Mucosa of descending colon (tissue), 3 donors: Measurements from ENCODE around the gene TOPBP1. TPM values are rescaled to one million over a fixed set of nuclear protein-coding genes. Genes with fewer than 3 reads are reported as not detected.

Experiments used
- ATAC-seq: fragments of 200-7000 bp; cut with Tn5 transposase; one replicate; pipeline ENCODE4 v1.9.1; 2020; ENCODE audit warnings: mild to moderate bottlenecking, moderate library complexity
- DNase-seq, 3 donors: peaks; one replicate each; pipeline ENCODE4 v3.0.0-alpha.2; 2020
- H3K36me3 ChIP-seq: fragments of 200-600 bp; one replicate; pipeline ENCODE4 v1.8.0; 2021; ENCODE audit warnings: low read depth, mild to moderate bottlenecking
- H3K4me1 ChIP-seq: fragments of 200-600 bp; one replicate; pipeline ENCODE4 v1.8.0; 2021; ENCODE audit warnings: low read depth, mild to moderate bottlenecking
- H3K4me3 ChIP-seq: fragments of 200-600 bp; one replicate; pipeline ENCODE4 v1.8.0; 2021; ENCODE audit warnings: mild to moderate bottlenecking
- H3K9me3 ChIP-seq: fragments of 200-600 bp; one replicate; pipeline ENCODE4 v1.8.0; 2021; ENCODE audit warnings: mild to moderate bottlenecking
- intact Hi-C, 2 donors: fragments of 100-400 bp; cut with DNase I in 1 of 2; cut with micrococcal nuclease in 1 of 2; formaldehyde crosslinking; loops; one replicate each; pipeline versions ENCODE4 v1.11.0 to v1.11.1; 2022; cut with DNase I, micrococcal nuclease
- total RNA-seq, 3 donors: library from RNA; stranded (reverse); fragmentation: NEBNext Ultra II Directional in 2 of 3; extraction: Animal tissue kit (Norgen Biotek cat#: 25700) in 2 of 3; gene quantifications; one replicate each; pipeline versions ENCODE4 v1.2.1 to v1.2.4, GENCODE V29; 2021 to 2023
- TF ChIP-seq, protein P1 (sequence below): fragments of 200-600 bp; IDR thresholded peaks from one replicate; pipeline ENCODE4 v1.8.0; 2022; ENCODE audit warnings: antibody characterized with exemption, mild to moderate bottlenecking
- donor health status: DM: no; HTN: no; CAD: no; lungs with moderate emphysema.
- donor health status: DM: no; HTN: no; CAD: no.
- donor health status: DM: no; HTN: yes; CAD: no.

The TOPBP1 gene
- total RNA-seq, 3 donors from 2014 or later = 22.8 to 31.7 (median 23.9) TPM

DNA sequence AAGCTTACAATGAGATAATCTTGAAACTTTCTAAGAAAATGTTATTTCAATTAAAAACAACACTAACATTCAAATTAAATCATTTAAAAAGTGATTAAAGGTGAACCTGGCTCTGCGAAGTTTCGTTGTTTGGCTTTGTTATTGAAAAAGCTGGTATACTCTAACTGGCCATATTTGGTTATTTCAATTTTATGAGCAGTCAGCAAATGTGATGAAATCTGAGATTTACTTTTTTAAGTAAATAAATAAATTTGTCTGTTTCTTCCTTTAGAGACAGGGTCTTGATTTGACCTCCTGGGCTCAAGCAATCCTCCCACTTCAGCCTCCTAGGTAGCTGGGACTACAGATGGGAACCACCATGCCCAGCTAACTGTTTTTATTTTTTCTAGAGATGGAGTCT is 50.2 kb downstream of the TOPBP1 start:
- intact Hi-C loops = no loop called here
- DNase-seq (no peak), ATAC-seq (no peak)
- TF ChIP-seq, protein P1, sequence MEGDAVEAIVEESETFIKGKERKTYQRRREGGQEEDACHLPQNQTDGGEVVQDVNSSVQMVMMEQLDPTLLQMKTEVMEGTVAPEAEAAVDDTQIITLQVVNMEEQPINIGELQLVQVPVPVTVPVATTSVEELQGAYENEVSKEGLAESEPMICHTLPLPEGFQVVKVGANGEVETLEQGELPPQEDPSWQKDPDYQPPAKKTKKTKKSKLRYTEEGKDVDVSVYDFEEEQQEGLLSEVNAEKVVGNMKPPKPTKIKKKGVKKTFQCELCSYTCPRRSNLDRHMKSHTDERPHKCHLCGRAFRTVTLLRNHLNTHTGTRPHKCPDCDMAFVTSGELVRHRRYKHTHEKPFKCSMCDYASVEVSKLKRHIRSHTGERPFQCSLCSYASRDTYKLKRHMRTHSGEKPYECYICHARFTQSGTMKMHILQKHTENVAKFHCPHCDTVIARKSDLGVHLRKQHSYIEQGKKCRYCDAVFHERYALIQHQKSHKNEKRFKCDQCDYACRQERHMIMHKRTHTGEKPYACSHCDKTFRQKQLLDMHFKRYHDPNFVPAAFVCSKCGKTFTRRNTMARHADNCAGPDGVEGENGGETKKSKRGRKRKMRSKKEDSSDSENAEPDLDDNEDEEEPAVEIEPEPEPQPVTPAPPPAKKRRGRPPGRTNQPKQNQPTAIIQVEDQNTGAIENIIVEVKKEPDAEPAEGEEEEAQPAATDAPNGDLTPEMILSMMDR = no peak
- no peaks in the 10 kb centered on the region for H3K9me3 ChIP-seq
- no peaks in the 10 kb centered on the region for H3K4me1 ChIP-seq
- no peaks in the 10 kb centered on the region for H3K36me3 ChIP-seq
- no peak overlapping the region for H3K4me3 ChIP-seq

DNA sequence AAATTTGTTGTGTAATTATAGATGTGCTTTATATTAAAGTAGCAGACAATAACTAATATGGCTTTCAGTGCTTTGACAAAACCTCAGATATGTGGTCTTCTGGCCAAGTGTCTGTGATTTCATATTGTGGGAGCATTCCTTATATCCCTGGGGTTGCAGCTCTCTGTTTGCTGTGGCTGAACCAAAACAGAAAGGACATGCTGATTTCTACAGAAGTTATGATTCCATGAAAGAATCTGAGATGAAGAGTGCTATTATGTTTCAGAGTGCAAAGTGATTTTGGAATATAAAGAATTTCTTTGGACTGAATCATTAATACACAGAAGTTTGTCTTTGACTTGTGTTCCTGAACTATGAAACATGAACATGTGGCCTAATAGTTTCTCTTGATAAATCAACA is 51.7 kb downstream of the TOPBP1 start:
- intact Hi-C loops = no loop called here

DNA sequence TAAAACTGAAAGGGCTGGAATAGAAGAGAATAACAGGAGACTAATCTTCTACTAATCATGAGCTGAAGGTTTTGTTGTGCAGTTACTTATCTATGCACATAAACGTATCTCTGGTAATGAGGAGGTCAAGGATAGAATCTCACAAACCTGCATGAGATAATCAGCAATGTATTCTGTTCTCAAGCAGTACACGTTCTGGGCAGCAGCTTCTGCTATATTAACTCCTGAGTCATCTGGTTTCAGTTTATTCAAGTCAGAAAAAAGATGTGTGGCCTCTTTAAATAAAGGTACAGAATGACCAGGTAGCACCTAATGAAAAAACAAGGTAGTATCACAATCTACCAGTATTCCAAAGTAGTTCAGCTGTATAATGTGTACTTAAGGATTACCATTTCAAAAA is 53.4 kb downstream of the TOPBP1 start:
- Histone ChIP-seq H3K9me3 (no peaks in the 10 kb centered on the region), H3K4me3 (no peak overlapping the region), H3K36me3 (no peaks in the 10 kb centered on the region), H3K4me1 (no peaks in the 10 kb centered on the region)
- ATAC-seq = no peak
- TF ChIP-seq, protein P1 = no peak
- no peak for DNase-seq
- intact Hi-C loops = no loop called here

More for the DNA sequence above, 51.7 kb downstream of the TOPBP1 start:
- DNase-seq (no peak), ATAC-seq (no peak)
- TF ChIP-seq, protein P1 = no peak
- Histone ChIP-seq H3K4me1 (no peaks in the 10 kb centered on the region), H3K36me3 (no peaks in the 10 kb centered on the region), H3K4me3 (no peak overlapping the region), H3K9me3 (no peaks in the 10 kb centered on the region)

DNA sequence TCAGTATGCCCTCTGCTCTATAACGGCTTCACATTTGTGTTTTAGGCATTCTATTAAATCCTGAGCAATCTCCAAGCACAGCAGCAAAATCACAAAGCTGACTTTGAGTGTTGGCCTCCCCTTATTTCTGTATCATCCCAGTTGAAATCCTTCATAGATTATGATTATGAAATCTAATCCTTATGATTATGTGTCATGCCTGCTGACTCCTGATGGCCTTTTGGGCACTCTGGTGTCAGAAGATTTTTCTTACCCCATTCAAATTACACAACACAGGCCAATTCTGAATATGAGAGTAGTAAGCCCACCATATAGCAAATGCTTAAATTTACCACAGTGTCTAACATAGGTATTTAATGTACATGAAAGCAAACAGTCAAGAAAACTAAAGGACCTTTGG is 53.9 kb downstream of the TOPBP1 start:
- H3K36me3 ChIP-seq = no peaks in the 10 kb centered on the region
- no peak for ATAC-seq
- intact Hi-C loops = no loop called here

DNA sequence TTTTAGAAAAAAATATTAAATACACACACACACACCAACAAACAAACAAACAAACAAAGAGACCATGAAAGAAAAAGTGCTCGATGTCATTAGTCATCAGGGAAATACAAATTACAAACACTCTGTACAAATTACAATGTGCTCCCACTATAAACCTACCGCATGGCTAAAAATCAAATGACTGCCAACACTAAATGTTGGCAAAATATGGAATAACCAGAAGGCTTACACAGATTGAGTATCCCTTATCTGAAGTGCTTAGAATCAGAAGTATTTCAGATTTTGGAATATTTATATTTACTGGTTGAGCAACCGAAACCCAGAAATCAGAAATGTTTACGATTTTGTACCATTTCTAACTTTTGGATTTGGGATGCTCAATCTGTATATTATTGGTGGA is 54.8 kb downstream of the TOPBP1 start:
- intact Hi-C loops = no loop called here
- no peaks in the 10 kb centered on the region for H3K36me3 ChIP-seq
- H3K9me3 ChIP-seq = no peaks in the 10 kb centered on the region
- DNase-seq = no peak
- ATAC-seq = no peak
- H3K4me1 ChIP-seq = no peaks in the 10 kb centered on the region
- no peak overlapping the region for H3K4me3 ChIP-seq
- TF ChIP-seq, protein P1 = no peak

More for the DNA sequence above, 53.9 kb downstream of the TOPBP1 start:
- H3K4me1 ChIP-seq = no peaks in the 10 kb centered on the region
- no peak for DNase-seq
- no peak overlapping the region for H3K4me3 ChIP-seq
- no peaks in the 10 kb centered on the region for H3K9me3 ChIP-seq
- TF ChIP-seq, protein P1 = no peak

DNA sequence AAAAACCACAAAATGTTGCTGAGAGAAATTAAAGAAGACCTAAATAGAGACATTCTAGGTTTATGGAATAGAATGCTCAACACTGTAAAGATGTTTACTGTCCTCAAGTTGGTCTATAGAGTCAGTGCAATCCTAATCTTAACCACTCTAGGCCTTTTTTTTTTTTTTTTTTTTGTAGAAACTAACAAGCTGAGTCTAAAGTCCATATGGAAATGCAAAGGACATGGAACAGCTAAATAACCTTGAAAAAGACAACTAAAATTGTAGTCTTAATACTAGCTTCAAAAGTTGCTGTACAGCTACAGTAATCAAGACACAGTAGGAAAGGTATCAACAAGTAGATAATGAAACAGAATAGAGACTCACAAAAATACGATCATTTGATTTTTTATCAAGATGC is 55.4 kb downstream of the TOPBP1 start:
- intact Hi-C loops = no loop called here
- TF ChIP-seq, protein P1 = no peak
- H3K9me3 ChIP-seq = no peaks in the 10 kb centered on the region
- no peak for ATAC-seq
- H3K36me3 ChIP-seq = no peaks in the 10 kb centered on the region
- H3K4me1 ChIP-seq = no peaks in the 10 kb centered on the region
- no peak overlapping the region for H3K4me3 ChIP-seq
- no peak for DNase-seq
